T-helper 2 cell (primary cell): ENCODE measurements around the gene ANGPT4.
A peak's percentile ranks its signal among the peaks of the same experiment; 100 is the strongest.

Experiments used
- DNase-seq, 5 experiments: peaks; one replicate each; pipeline versions ENCODE4 v3.0.0 to v3.0.0-alpha.2; 2012 to 2022
- total RNA-seq, 2 donors: gene quantifications; one replicate each; lab custom pipeline; 2026; lab: John Stamatoyannopoulos, UW

Gene ANGPT4
- 0 reads per million in 2 donors for total RNA-seq

GRCh38 chr20:916125-916799 lies at the start of gene ANGPT4:
ANGPT4 (minus strand) TSS chr20:916334; CDS start chr20:916214, 120 bp downstream.
- DNase-seq = no peak

- no peak for DNase-seq
These were observed 47.7 kb upstream of the ANGPT4 start for GRCh38 chr20:963795-964194.

- DNase-seq = no peak
These were observed 46.5 kb upstream of the ANGPT4 start for GRCh38 chr20:962683-963082.

GRCh38 chr20:962223-962622 lies 46.1 kb upstream of the ANGPT4 start:
- no peak for DNase-seq

GRCh38 chr20:961768-962167 lies 45.6 kb upstream of the ANGPT4 start:
- DNase-seq = no peak

GRCh38 chr20:959996-960615 lies 44.0 kb upstream of the ANGPT4 start:
- no peak for DNase-seq

- DNase-seq = no peak
These were observed 43.0 kb upstream of the ANGPT4 start for GRCh38 chr20:958936-959815.

GRCh38 chr20:957544-957943 lies 41.4 kb upstream of the ANGPT4 start:
- no peak for DNase-seq

GRCh38 chr20:956330-956951 lies 40.3 kb upstream of the ANGPT4 start:
- DNase-seq = peak; percentile 47 to 67 (median 62)

- no peak for DNase-seq
These were observed 39.5 kb upstream of the ANGPT4 start for GRCh38 chr20:955656-956055.

GRCh38 chr20:955111-955510 lies 39.0 kb upstream of the ANGPT4 start:
- no peak for DNase-seq

- no peak for DNase-seq
These were observed 37.6 kb upstream of the ANGPT4 start for GRCh38 chr20:953742-954141.

GRCh38 chr20:952196-952795 lies 36.2 kb upstream of the ANGPT4 start:
- no peak for DNase-seq

GRCh38 chr20:951384-952169 lies 35.4 kb upstream of the ANGPT4 start:
- no peak for DNase-seq

- DNase-seq = no peak
These were observed 33.6 kb upstream of the ANGPT4 start for GRCh38 chr20:949717-950116.

GRCh38 chr20:946826-947225 lies 30.7 kb upstream of the ANGPT4 start:
- no peak for DNase-seq

- DNase-seq = no peak
These were observed 29.7 kb upstream of the ANGPT4 start for GRCh38 chr20:945841-946240.

GRCh38 chr20:944774-945410 lies 28.8 kb upstream of the ANGPT4 start:
- no peak for DNase-seq

- no peak for DNase-seq
These were observed 28.0 kb upstream of the ANGPT4 start for GRCh38 chr20:944148-944547.

- DNase-seq = no peak
These were observed 26.5 kb upstream of the ANGPT4 start for GRCh38 chr20:942611-943010.

- no peak for DNase-seq
These were observed 24.8 kb upstream of the ANGPT4 start for GRCh38 chr20:940926-941325.
